GM23248 (cell line): ENCODE data around the gene CCDC191.

ENCODE experiments used
- EZH2 ChIP-seq: fragments of 200-600 bp; sonication (generic); IDR thresholded peaks from 2 replicates; pipeline ENCODE4 v1.6.1; 2018; ENCODE audit warnings: antibody characterized with exemption, mild to moderate bottlenecking; ENCODE audit not compliant: insufficient read depth, poor library complexity, severe bottlenecking
- EZH2phosphoT487 ChIP-seq: fragments of 200-600 bp; sonication (generic); IDR thresholded peaks from 2 replicates; pipeline ENCODE4 v1.6.1; 2018; ENCODE audit warnings: antibody characterized with exemption, moderate library complexity, mild to moderate bottlenecking, low read depth; ENCODE audit not compliant: insufficient read depth

GRCh38 chr3:114076711-114077110 is 20.4 kb upstream of the CCDC191 start:
- TF ChIP-seq EZH2 (no peak), EZH2phosphoT487 (no peak)
